Measurements from ENCODE around the gene PROX1. TPM values are rescaled to one million over a fixed set of nuclear protein-coding genes. Genes with fewer than 3 reads are reported as not detected.

The PROX1 gene
- total RNA-seq, 1 experiment from 2014 or later: 0.40 TPM

- CTCF ChIA-PET: no interaction called here
- no peak for TF ChIP-seq CTCF (IDR thresholded peaks at IDR 0.05; ENCODE audit: unreplicated experiment)
- Mint-ChIP-seq H3K36me3 (ENCODE audit: insufficient read depth, unreplicated experiment) (no peaks in the 10 kb centered on the region), H3K9me3 (ENCODE audit: low read depth, unreplicated experiment) (no peaks in the 10 kb centered on the region), H3K27me3 (ENCODE audit: unreplicated experiment) (peaks cover 61% of the 10 kb centered on the region), H3K4me1 (ENCODE audit: low read depth, unreplicated experiment) (no peaks in the 10 kb centered on the region), H3K4me3 (ENCODE audit: low read depth, unreplicated experiment) (no peak overlapping the region), H3K27ac (ENCODE audit: unreplicated experiment) (no peak overlapping the region)
- no TSS peak for BruUV-seq (replicated peaks)
- intact Hi-C loops (cut with micrococcal nuclease; ENCODE audit: unreplicated experiment): no loop called here
- no peak for DNase-seq
Measured at GRCh38 chr1:213956295-213956770, 31.4 kb upstream of the PROX1 start.

- Mint-ChIP-seq H3K4me1 (ENCODE audit: low read depth, unreplicated experiment) (no peaks in the 10 kb centered on the region), H3K27me3 (ENCODE audit: unreplicated experiment) (peaks cover 69% of the 10 kb centered on the region), H3K9me3 (ENCODE audit: low read depth, unreplicated experiment) (no peaks in the 10 kb centered on the region), H3K36me3 (ENCODE audit: insufficient read depth, unreplicated experiment) (no peaks in the 10 kb centered on the region), H3K27ac (ENCODE audit: unreplicated experiment) (no peak overlapping the region), H3K4me3 (ENCODE audit: low read depth, unreplicated experiment) (no peak overlapping the region)
- CTCF ChIA-PET: no interaction called here
- intact Hi-C loops (cut with micrococcal nuclease; ENCODE audit: unreplicated experiment): no loop called here
- no TSS peak for BruUV-seq (replicated peaks)
- TF ChIP-seq CTCF (IDR thresholded peaks at IDR 0.05; ENCODE audit: unreplicated experiment): no peak
- no peak for DNase-seq
Measured at GRCh38 chr1:213958346-213958745, 29.4 kb upstream of the PROX1 start.

- BruUV-seq (replicated peaks): no TSS peak
- peaks cover 72% of the 10 kb centered on the region for H3K27me3 Mint-ChIP-seq (ENCODE audit: unreplicated experiment)
- CTCF ChIA-PET: interaction anchor here (0.7 kb wide), 1 partner anchor 1542 kb away, joined by 3 read pairs; no protein-coding TSS in a partner anchor
- intact Hi-C loops (cut with micrococcal nuclease; ENCODE audit: unreplicated experiment): no loop called here
- no peaks in the 10 kb centered on the region for H3K36me3 Mint-ChIP-seq (ENCODE audit: insufficient read depth, unreplicated experiment)
- no peak overlapping the region for H3K27ac Mint-ChIP-seq (ENCODE audit: unreplicated experiment)
- no peaks in the 10 kb centered on the region for H3K4me1 Mint-ChIP-seq (ENCODE audit: low read depth, unreplicated experiment)
- no peaks in the 10 kb centered on the region for H3K9me3 Mint-ChIP-seq (ENCODE audit: low read depth, unreplicated experiment)
- DNase-seq: no peak
- no peak overlapping the region for H3K4me3 Mint-ChIP-seq (ENCODE audit: low read depth, unreplicated experiment)
- no peak for TF ChIP-seq CTCF (IDR thresholded peaks at IDR 0.05; ENCODE audit: unreplicated experiment)
Measured at GRCh38 chr1:213960963-213961362, 26.8 kb upstream of the PROX1 start.

- no peak for DNase-seq
- H3K9me3 Mint-ChIP-seq (ENCODE audit: low read depth, unreplicated experiment): no peaks in the 10 kb centered on the region
- BruUV-seq (replicated peaks): no TSS peak
- intact Hi-C loops (cut with micrococcal nuclease; ENCODE audit: unreplicated experiment): no loop called here
- H3K4me1 Mint-ChIP-seq (ENCODE audit: low read depth, unreplicated experiment): no peaks in the 10 kb centered on the region
- TF ChIP-seq CTCF (IDR thresholded peaks at IDR 0.05; ENCODE audit: unreplicated experiment): no peak
- no peak overlapping the region for H3K4me3 Mint-ChIP-seq (ENCODE audit: low read depth, unreplicated experiment)
- peaks cover 86% of the 10 kb centered on the region for H3K27me3 Mint-ChIP-seq (ENCODE audit: unreplicated experiment)
- no peaks in the 10 kb centered on the region for H3K36me3 Mint-ChIP-seq (ENCODE audit: insufficient read depth, unreplicated experiment)
- H3K27ac Mint-ChIP-seq (ENCODE audit: unreplicated experiment): no peak overlapping the region
- CTCF ChIA-PET: interaction anchor here (0.8 kb wide), 1 partner anchor 179 kb away, joined by 4 read pairs; no protein-coding TSS in a partner anchor
Measured at GRCh38 chr1:213962508-213962907, 25.3 kb upstream of the PROX1 start.
